ENCODE data around the gene OSBPL10.

OSBPL10 gene

GRCh38 chr3:31614162-31614921 is 366.7 kb downstream of the OSBPL10 start:
- H3K9ac ChIP-seq (ENCODE audit: low read length), result no peak overlapping the region
- H3K4me3 ChIP-seq (ENCODE audit: low read length), result no peak overlapping the region
- no peak overlapping the region for H2AFZ ChIP-seq (ENCODE audit: low read depth, low read length)
- no peaks in the 10 kb centered on the region for H3K9me3 ChIP-seq (ENCODE audit: insufficient read depth, low read length)
- peaks cover 74% of the 10 kb centered on the region for H4K20me1 ChIP-seq (ENCODE audit: insufficient read depth, low read length)
- peaks cover 49% of the 10 kb centered on the region for H3K79me2 ChIP-seq (ENCODE audit: low read length)
- peaks cover 28% of the 10 kb centered on the region for H3K36me3 ChIP-seq (replicated peaks; ENCODE audit: low read depth, low read length)
- no peak overlapping the region for H3K27ac ChIP-seq (ENCODE audit: low read length)
- no peak overlapping the region for H3K4me2 ChIP-seq (ENCODE audit: low read length)
- TF ChIP-seq EZH2phosphoT487 (IDR thresholded peaks at IDR 0.05; ENCODE audit: low read depth) (no peak), CTCF (IDR thresholded peaks at IDR 0.05; ENCODE audit: low read depth, low read length) (no peak)
- H3K27me3 ChIP-seq (ENCODE audit: low read depth, low read length), result no peaks in the 10 kb centered on the region
- H3K4me1 ChIP-seq (ENCODE audit: low read length), result peaks cover 7% of the 10 kb centered on the region; the same call in 1 of the 2 replicates

GRCh38 chr3:31613654-31614053 is 367.4 kb downstream of the OSBPL10 start:
- Histone ChIP-seq H2AFZ (ENCODE audit: low read depth, low read length) (no peak overlapping the region), H4K20me1 (ENCODE audit: insufficient read depth, low read length) (peaks cover 72% of the 10 kb centered on the region), H3K4me1 (ENCODE audit: low read length) (peaks cover 7% of the 10 kb centered on the region; the same call in 1 of the 2 replicates), H3K27ac (ENCODE audit: low read length) (no peak overlapping the region), H3K9ac (ENCODE audit: low read length) (no peak overlapping the region), H3K4me2 (ENCODE audit: low read length) (no peak overlapping the region), H3K36me3 (replicated peaks; ENCODE audit: low read depth, low read length) (peaks cover 23% of the 10 kb centered on the region), H3K27me3 (ENCODE audit: low read depth, low read length) (no peaks in the 10 kb centered on the region), H3K4me3 (ENCODE audit: low read length) (no peak overlapping the region), H3K79me2 (ENCODE audit: low read length) (peaks cover 49% of the 10 kb centered on the region), H3K9me3 (ENCODE audit: insufficient read depth, low read length) (no peaks in the 10 kb centered on the region)
- TF ChIP-seq CTCF (IDR thresholded peaks at IDR 0.05; ENCODE audit: low read depth, low read length), result no peak
- TF ChIP-seq EZH2phosphoT487 (IDR thresholded peaks at IDR 0.05; ENCODE audit: low read depth), result no peak

DNA sequence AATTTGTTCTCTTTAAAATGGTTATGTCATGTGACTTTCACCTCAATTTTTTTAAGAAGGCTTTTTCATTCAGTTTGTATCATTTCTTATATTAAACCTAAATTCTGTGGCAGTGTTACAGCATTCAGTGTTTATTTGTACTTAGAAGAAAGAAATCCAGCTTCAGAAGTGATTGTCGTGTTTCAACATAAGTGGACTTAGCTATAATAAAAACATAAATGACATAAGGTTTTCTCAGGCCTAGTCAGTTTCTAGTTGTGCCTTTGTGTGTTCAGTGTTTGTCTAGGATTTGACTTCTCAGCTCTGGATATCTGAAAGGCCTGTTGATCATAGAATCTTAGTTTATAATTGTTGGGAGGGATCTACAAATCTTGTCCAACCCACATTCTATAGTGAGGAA is 367.9 kb downstream of the OSBPL10 start:
- peaks cover 53% of the 10 kb centered on the region for H3K79me2 ChIP-seq (ENCODE audit: low read length)
- TF ChIP-seq EZH2phosphoT487 (IDR thresholded peaks at IDR 0.05; ENCODE audit: low read depth) (no peak), CTCF (IDR thresholded peaks at IDR 0.05; ENCODE audit: low read depth, low read length) (no peak)
- H3K27me3 ChIP-seq (ENCODE audit: low read depth, low read length), result no peaks in the 10 kb centered on the region
- no peak overlapping the region for H2AFZ ChIP-seq (ENCODE audit: low read depth, low read length)
- H3K27ac ChIP-seq (ENCODE audit: low read length), result no peak overlapping the region
- H3K9ac ChIP-seq (ENCODE audit: low read length), result no peak overlapping the region
- H3K9me3 ChIP-seq (ENCODE audit: insufficient read depth, low read length), result no peaks in the 10 kb centered on the region
- H3K4me3 ChIP-seq (ENCODE audit: low read length), result no peak overlapping the region
- peaks cover 7% of the 10 kb centered on the region; the same call in 1 of the 2 replicates for H3K4me1 ChIP-seq (ENCODE audit: low read length)
- H3K4me2 ChIP-seq (ENCODE audit: low read length), result no peak overlapping the region
- peaks cover 22% of the 10 kb centered on the region for H3K36me3 ChIP-seq (replicated peaks; ENCODE audit: low read depth, low read length)
- H4K20me1 ChIP-seq (ENCODE audit: insufficient read depth, low read length), result peaks cover 74% of the 10 kb centered on the region
